Keratinocyte (primary cell): ENCODE results near the gene KAT2B.

ENCODE experiments used
- CTCF ChIP-seq, 3 experiments: IDR thresholded peaks in 1 of 3; conservative IDR thresholded peaks in 1 of 3; optimal IDR thresholded peaks in 1 of 3; 2 replicates in 2 of 3; 3 replicates in 1 of 3; pipeline versions ENCODE3 to v1.5.1; 2011; ENCODE audit warnings: low read length in 3 of 3, mild to moderate bottlenecking in 3 of 3, moderate library complexity in 2 of 3, control low read depth in 1 of 3, inconsistent platforms in 1 of 3; ENCODE audit not compliant: insufficient read depth in 2 of 3; ENCODE audit errors: extremely low read depth in 1 of 3
- EZH2 ChIP-seq: IDR thresholded peaks from one replicate; pipeline ENCODE4 v1.6.1; 2012; ENCODE audit warnings: inconsistent platforms, mild to moderate bottlenecking, low read length, moderate library complexity

- no peak for TF ChIP-seq CTCF (optimal IDR thresholded peaks at IDR 0.05 in 1 of 3, IDR thresholded peaks at IDR 0.05 in 1 of 3, conservative IDR thresholded peaks at IDR 0.05 in 1 of 3; ENCODE audit: extremely low read depth in 1 of 3, insufficient read depth in 2 of 3, low read length in 3 of 3)
- TF ChIP-seq EZH2: no peak
Observed at GRCh38 chr3:20071175-20071574, 30.9 kb downstream of the KAT2B start.
